Lower lobe of right lung (tissue), 2 donors: ENCODE measurements around the gene PADI6. TPM values are rescaled to one million over a fixed set of nuclear protein-coding genes. Genes with fewer than 3 reads are reported as not detected.

Experiments used
- ATAC-seq, 2 donors: fragments of 200-7000 bp; cut with Tn5 transposase; one replicate each; pipeline ENCODE4 v1.9.1; 2020 to 2022; ENCODE audit warnings: mild to moderate bottlenecking in 2 of 2, moderate library complexity in 2 of 2
- DNase-seq: peaks from one replicate; pipeline ENCODE4 v3.0.0-alpha.2; 2020
- H3K27ac ChIP-seq: fragments of 200-600 bp; one replicate; pipeline ENCODE4 v1.8.0; 2022
- H3K27me3 ChIP-seq: fragments of 200-600 bp; one replicate; pipeline ENCODE4 v1.8.0; 2022; ENCODE audit warnings: low read depth
- H3K36me3 ChIP-seq: fragments of 200-600 bp; one replicate; pipeline ENCODE4 v1.8.0; 2022; ENCODE audit warnings: mild to moderate bottlenecking
- H3K4me1 ChIP-seq: fragments of 200-600 bp; one replicate; pipeline ENCODE4 v1.8.0; 2022
- H3K4me3 ChIP-seq: fragments of 200-600 bp; one replicate; pipeline ENCODE4 v1.8.0; 2022; ENCODE audit warnings: mild to moderate bottlenecking
- H3K9me3 ChIP-seq: fragments of 200-600 bp; one replicate; pipeline ENCODE4 v1.8.0; 2022
- intact Hi-C: fragments of 100-400 bp; cut with DNase I; formaldehyde crosslinking; loops from one replicate; pipeline ENCODE4 v1.11.0; 2022
- total RNA-seq: library from RNA; stranded (reverse); fragmentation: NEBNext Ultra II Directional; extraction: Animal tissue kit (Norgen Biotek cat#: 25700); gene quantifications from one replicate; pipeline ENCODE4 v1.2.1, GENCODE V29; 2021
- TF ChIP-seq, protein P1 (sequence below): fragments of 200-600 bp; IDR thresholded peaks from one replicate; pipeline ENCODE4 v1.8.0; 2022; ENCODE audit warnings: antibody characterized with exemption, mild to moderate bottlenecking
- donor health status: DM: no; HTN: yes; CAD: no; lungs with severe emphysema.

PADI6 gene
- total RNA-seq, 1 donor from 2014 or later: not detected

DNA sequence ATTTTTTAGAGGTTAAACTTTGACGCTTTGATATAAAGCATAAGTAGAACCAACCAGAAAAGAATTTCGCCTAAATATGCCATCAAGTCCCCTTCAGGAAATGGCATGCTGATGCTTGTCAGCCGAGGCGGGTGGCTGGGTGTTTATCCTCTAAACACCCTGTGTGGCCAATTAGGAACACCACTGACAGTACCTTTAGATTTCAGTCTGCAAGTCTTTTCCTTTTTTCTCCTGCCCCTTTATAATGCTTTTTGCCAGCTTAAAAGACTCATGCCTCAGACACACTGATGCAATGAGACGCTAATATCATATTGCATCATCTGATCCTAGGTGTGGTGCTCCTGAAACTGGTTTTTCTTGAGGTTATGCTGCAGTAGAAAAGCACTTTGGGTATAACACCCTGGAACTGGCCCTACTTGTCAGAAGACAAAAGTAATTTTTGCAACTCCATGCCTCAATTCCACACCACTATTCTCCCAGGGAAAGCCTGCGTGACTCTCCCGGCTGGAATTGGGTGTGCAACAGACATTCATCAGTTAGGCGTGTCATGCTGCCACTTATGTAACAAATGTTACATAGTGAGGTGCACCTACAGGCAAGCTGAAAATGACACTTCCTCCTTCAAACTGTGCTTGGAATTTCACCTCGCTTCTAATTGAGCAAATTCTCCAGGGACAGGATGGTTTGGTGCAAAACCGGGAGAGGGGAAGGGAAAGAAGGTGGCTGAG lies 69.4 kb downstream of the PADI6 start:
- Histone ChIP-seq H3K4me3 (no peak overlapping the region), H3K4me1 (peaks cover 25% of the 10 kb centered on the region), H3K27me3 (no peaks in the 10 kb centered on the region), H3K27ac (peak overlapping the region; percentile 37), H3K9me3 (no peaks in the 10 kb centered on the region), H3K36me3 (no peaks in the 10 kb centered on the region)
- peak; percentile 16 to 36 for ATAC-seq
- no peak for DNase-seq
- TF ChIP-seq, protein P1, sequence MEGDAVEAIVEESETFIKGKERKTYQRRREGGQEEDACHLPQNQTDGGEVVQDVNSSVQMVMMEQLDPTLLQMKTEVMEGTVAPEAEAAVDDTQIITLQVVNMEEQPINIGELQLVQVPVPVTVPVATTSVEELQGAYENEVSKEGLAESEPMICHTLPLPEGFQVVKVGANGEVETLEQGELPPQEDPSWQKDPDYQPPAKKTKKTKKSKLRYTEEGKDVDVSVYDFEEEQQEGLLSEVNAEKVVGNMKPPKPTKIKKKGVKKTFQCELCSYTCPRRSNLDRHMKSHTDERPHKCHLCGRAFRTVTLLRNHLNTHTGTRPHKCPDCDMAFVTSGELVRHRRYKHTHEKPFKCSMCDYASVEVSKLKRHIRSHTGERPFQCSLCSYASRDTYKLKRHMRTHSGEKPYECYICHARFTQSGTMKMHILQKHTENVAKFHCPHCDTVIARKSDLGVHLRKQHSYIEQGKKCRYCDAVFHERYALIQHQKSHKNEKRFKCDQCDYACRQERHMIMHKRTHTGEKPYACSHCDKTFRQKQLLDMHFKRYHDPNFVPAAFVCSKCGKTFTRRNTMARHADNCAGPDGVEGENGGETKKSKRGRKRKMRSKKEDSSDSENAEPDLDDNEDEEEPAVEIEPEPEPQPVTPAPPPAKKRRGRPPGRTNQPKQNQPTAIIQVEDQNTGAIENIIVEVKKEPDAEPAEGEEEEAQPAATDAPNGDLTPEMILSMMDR: no peak
- intact Hi-C loops: no loop called here

DNA sequence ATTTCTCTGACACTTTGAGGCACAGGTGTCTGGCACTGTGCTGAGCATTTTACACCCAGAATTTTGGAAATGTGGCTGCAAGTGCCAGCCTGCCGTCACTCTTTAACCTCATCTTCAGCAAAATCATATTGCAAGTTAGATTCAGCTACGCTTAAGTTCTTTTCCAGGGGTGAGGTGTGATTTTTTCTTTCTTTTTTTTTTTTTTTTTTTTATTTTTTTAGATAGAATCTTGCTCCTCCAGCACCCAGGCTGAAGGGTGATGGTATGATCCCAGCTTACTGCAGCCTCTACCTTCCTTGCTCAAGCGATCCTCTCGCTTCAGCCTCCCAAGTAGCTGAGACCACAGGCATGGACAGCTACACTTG lies 70.0 kb downstream of the PADI6 start:
- Histone ChIP-seq H3K27ac (peak overlapping the region; percentile 37), H3K27me3 (no peaks in the 10 kb centered on the region), H3K36me3 (no peaks in the 10 kb centered on the region), H3K4me3 (no peak overlapping the region), H3K4me1 (peaks cover 20% of the 10 kb centered on the region), H3K9me3 (no peaks in the 10 kb centered on the region)
- ATAC-seq (no peak), DNase-seq (no peak)
- intact Hi-C loops: no loop called here
- TF ChIP-seq, protein P1: no peak

DNA sequence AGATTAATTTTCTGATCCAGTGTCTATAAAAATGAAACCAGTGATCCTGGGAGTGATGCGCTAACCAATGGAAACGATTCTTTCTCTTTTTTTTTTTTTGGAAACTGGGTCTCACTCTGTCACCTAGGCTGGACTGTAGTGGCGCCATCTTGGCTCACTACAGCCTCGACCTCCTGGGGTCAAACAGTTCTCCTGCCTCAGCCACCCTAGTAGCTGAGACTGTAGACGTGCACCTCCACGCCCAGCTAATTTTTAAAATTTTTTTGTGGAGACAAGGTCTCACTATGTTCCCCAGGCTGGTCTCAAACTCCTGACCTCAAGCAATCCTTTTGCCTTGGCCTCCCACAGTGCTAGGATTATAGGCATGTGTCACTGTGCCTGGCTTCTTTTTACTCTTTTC lies 70.8 kb downstream of the PADI6 start:
- Histone ChIP-seq H3K4me1 (peaks cover 16% of the 10 kb centered on the region), H3K9me3 (no peaks in the 10 kb centered on the region), H3K27ac (no peak overlapping the region), H3K4me3 (no peak overlapping the region), H3K27me3 (no peaks in the 10 kb centered on the region), H3K36me3 (no peaks in the 10 kb centered on the region)
- intact Hi-C loops: no loop called here
- TF ChIP-seq, protein P1: no peak
- no peak for ATAC-seq
- no peak for DNase-seq

DNA sequence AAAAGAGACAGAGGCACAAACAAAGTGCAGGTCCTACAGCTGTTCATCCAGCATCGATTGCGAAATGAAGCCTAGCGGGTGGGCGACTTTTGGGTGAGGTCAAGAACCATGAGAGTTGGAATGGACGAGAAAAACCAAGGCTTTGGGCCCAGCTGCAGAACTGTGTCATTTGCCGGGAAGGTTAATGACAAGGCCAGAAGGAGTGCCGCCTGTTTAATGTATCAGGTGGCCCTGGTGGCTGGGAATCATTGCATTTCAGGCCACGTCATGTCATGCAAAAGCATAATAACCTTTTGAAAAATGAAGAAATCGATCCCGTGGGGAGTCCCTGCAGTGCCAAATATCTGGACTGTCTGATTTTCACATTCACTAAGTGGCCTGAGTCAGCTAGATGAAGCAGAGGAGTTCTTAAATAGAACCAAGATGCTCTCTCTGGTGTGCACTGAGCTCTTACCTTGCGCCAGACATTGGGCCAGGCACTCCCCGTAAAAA lies 75.6 kb downstream of the PADI6 start:
- TF ChIP-seq, protein P1: no peak
- no peaks in the 10 kb centered on the region for H3K9me3 ChIP-seq
- H3K27ac ChIP-seq: no peak overlapping the region
- intact Hi-C loops: no loop called here
- ATAC-seq (no peak), DNase-seq (no peak)
- H3K4me1 ChIP-seq: no peaks in the 10 kb centered on the region
- H3K4me3 ChIP-seq: no peak overlapping the region
- H3K27me3 ChIP-seq: no peaks in the 10 kb centered on the region
- H3K36me3 ChIP-seq: no peaks in the 10 kb centered on the region

Other genes starting within 250 kb of the PADI6 start
- gene PADI1, start 167.1 kb upstream of the PADI6 start, total RNA-seq: not detected
- not detected for gene PADI3, start 123.1 kb upstream of the PADI6 start, total RNA-seq
- gene PADI4, start 64.0 kb upstream of the PADI6 start, total RNA-seq: 7.2 TPM
- gene RCC2, start 67.5 kb downstream of the PADI6 start, total RNA-seq: 65.8 TPM
- gene ARHGEF10L, start 167.5 kb downstream of the PADI6 start, total RNA-seq: 57.9 TPM